Measurements from ENCODE around the gene SLC25A48.

DNA sequence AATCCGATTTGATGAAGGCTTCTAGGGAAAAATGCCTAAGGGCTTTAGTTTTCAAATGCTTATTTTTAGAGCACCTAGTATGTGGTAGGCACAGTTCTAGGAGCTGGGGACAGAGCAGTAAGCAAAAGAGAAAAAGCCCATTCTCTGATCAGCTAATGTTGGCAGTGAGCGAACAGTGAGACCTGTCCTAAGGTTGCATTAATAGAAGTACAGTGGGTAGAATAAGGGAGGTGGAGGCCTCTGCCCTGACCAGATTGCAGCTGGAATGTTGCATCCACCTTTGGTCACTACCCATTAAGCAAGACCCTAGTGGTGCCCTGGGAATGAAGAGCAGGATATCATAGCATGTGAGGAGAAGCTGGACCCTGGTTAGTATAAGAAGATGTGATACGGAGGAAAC, 41.1 kb downstream of the SLC25A48 start:
- TF ChIP-seq CTCF (conservative IDR thresholded peaks at IDR 0.05; ENCODE audit: low read length) (no peak), EZH2phosphoT487 (IDR thresholded peaks at IDR 0.05; ENCODE audit: borderline replicate concordance) (no peak)
